Aorta (tissue), 5 donors: ENCODE results near the gene CYP2U1. TPM values are rescaled to one million over a fixed set of nuclear protein-coding genes. Genes with fewer than 3 reads are reported as not detected.

Source experiments
- ATAC-seq: fragments of 200-7000 bp; cut with Tn5 transposase; one replicate; pipeline ENCODE4 v1.9.1; 2022; ENCODE audit warnings: moderate library complexity; ENCODE audit not compliant: low FRiP score
- DNase-seq, 2 donors: peaks; one replicate each; pipeline ENCODE4 v3.0.0-alpha.2; 2020
- H3K27ac ChIP-seq, 2 donors: one replicate each; pipeline ENCODE4 v1.5.1; 2013; ENCODE audit warnings: low read length in 2 of 2, mild to moderate bottlenecking in 2 of 2, moderate library complexity in 2 of 2, control low read depth in 1 of 2, inconsistent platforms in 1 of 2, low read depth in 1 of 2
- H3K27me3 ChIP-seq, 2 donors: one replicate each; pipeline ENCODE4 v1.6.1; 2013; ENCODE audit warnings: control low read depth in 1 of 2, low read length in 1 of 2, mild to moderate bottlenecking in 1 of 2, moderate library complexity in 1 of 2; ENCODE audit not compliant: insufficient read depth in 2 of 2, control insufficient read depth in 1 of 2
- H3K36me3 ChIP-seq, 2 donors: one replicate each; pipeline ENCODE4 v1.6.1; 2013; ENCODE audit warnings: control low read depth in 1 of 2, low read length in 1 of 2, mild to moderate bottlenecking in 1 of 2; ENCODE audit not compliant: insufficient read depth in 2 of 2, control insufficient read depth in 1 of 2
- H3K4me1 ChIP-seq, 2 donors: one replicate each; pipeline ENCODE4 v1.6.1; 2013; ENCODE audit warnings: low read length in 2 of 2, control low read depth in 1 of 2, mild to moderate bottlenecking in 1 of 2, moderate library complexity in 1 of 2; ENCODE audit not compliant: insufficient read depth in 2 of 2, control insufficient read depth in 1 of 2
- H3K4me3 ChIP-seq, 2 donors: one replicate each; pipeline ENCODE4 v1.5.1; 2013; ENCODE audit warnings: low read length in 2 of 2, control low read depth in 1 of 2, mild to moderate bottlenecking in 1 of 2
- H3K9me3 ChIP-seq: one replicate; pipeline ENCODE4 v1.6.1; 2013; ENCODE audit warnings: mild to moderate bottlenecking, low read length; ENCODE audit not compliant: control insufficient read depth
- whole genome bisulfite sequencing, 2 donors: extraction: QIAGEN DNeasy Blood & Tissue Kit; methylation state at CpG; one replicate each; pipeline ENCODE4 v1.1.7; 2013; 5-methylcytosine and 5-hydroxymethylcytosine counted together
- intact Hi-C, 2 donors: fragments of 100-400 bp; cut with DNase I; formaldehyde crosslinking; loops; one replicate each; pipeline versions ENCODE4 v1.14.2 to v1.15.0; 2022
- polyA plus RNA-seq, 2 donors: library from polyadenylated mRNA; stranded (reverse); fragments of 200-250 nt; gene quantifications; one replicate each; pipeline ENCODE4 v1.2.3, GENCODE V29; 2013
- total RNA-seq, 2 donors: library from RNA; stranded (reverse); fragmentation: NEBNext Ultra II Directional; extraction: Animal tissue kit (Norgen Biotek cat#: 25700); gene quantifications; one replicate each; pipeline ENCODE4 v1.2.1, GENCODE V29; 2021
- donor health status: healthy with polysubstance abuse.
- donor health status: Bipolar disorder and iron deficiency.
- donor health status: DM: no; HTN: no; CAD: no.
- donor health status: DM: no; HTN: no; CAD: no.
- donor health status: DM: yes; HTN: yes; CAD: no.

CYP2U1 gene
- total and polyA plus RNA-seq, 4 donors, result 5.3 to 16.7 (median 11.1) TPM

GRCh38 chr4:107999932-108000539 lies 68.7 kb downstream of the CYP2U1 start:
- ATAC-seq, result no peak
- Histone ChIP-seq H3K4me1 (peaks cover 7 to 16% of the 10 kb centered on the region in 2 donors), H3K9me3 (no peaks in the 10 kb centered on the region), H3K4me3 (no peak overlapping the region), H3K36me3 (no peaks in the 10 kb centered on the region), H3K27ac (peak overlapping the region; percentile 48 to 50), H3K27me3 (no peaks in the 10 kb centered on the region)
- no peak for DNase-seq
- intact Hi-C loops, result loop anchor here in 1 of 2 donors (10.0 kb wide), 1 partner anchor 275 kb away; the partner anchor contains the start of gene PAPSS1
- WGBS, 2 donors, result 86 to 92% methylated on average over 2 of the region's 2 CpGs

GRCh38 chr4:108001540-108002135 lies 70.3 kb downstream of the CYP2U1 start:
- Histone ChIP-seq H3K9me3 (no peaks in the 10 kb centered on the region), H3K4me1 (peaks cover 10 to 16% of the 10 kb centered on the region in 2 donors), H3K36me3 (no peaks in the 10 kb centered on the region), H3K27ac (peak overlapping the region in 1 of 2 donors; percentile 51), H3K27me3 (no peaks in the 10 kb centered on the region), H3K4me3 (no peak overlapping the region)
- intact Hi-C loops, result no loop called here
- DNase-seq, result no peak
- 82 to 91% methylated on average over 3 of the region's 3 CpGs for WGBS, 2 donors
- ATAC-seq, result no peak

Other genes starting within 250 kb of the CYP2U1 start
- gene PAPSS1, start 211.3 kb upstream of the CYP2U1 start, total RNA-seq, result 10 to 100 TPM; 32.8 to 38.5 TPM
- gene PAPSS1, start 211.3 kb upstream of the CYP2U1 start, polyA plus RNA-seq, result 10 to 100 TPM; 20.4 to 29.4 TPM
- 10 to 100 TPM; 39.1 to 50.2 TPM for gene SGMS2, start 106.6 kb upstream of the CYP2U1 start, total RNA-seq
- gene SGMS2, start 106.6 kb upstream of the CYP2U1 start, polyA plus RNA-seq, result 1 to 10 TPM; 4.3 to 9.9 TPM
- 10 to 100 TPM; 38.2 to 79.2 TPM for gene HADH, start 58.3 kb downstream of the CYP2U1 start, total RNA-seq
- gene HADH, start 58.3 kb downstream of the CYP2U1 start, polyA plus RNA-seq, result 10 to 100 TPM; 45.4 to 67.6 TPM
- 10 to 100 TPM in 1 of 2 donors, 1 to 10 TPM in 1; 5.8 to 19.1 TPM for gene LEF1, start 237.4 kb downstream of the CYP2U1 start, total RNA-seq
- under 1 TPM; 0.15 to 0.38 TPM for gene LEF1, start 237.4 kb downstream of the CYP2U1 start, polyA plus RNA-seq